Cardiac muscle cell (in vitro differentiated cells and primary cell): ENCODE measurements around the gene RFESD. TPM values are rescaled to one million over a fixed set of nuclear protein-coding genes. Genes with fewer than 3 reads are reported as not detected.
A peak's percentile ranks its signal among the peaks of the same experiment; 100 is the strongest.
"Not testable (repeated sequence)": the region's sequence is repeated elsewhere in the genome, so short reads cannot be mapped to it uniquely, and the experiment has no call there.

Experiments
- DNase-seq, 2 donors: peaks; one replicate each; pipeline versions ENCODE4 v3.0.0 to v3.0.0-alpha.2; 2010 to 2017; ENCODE audit warnings: low read depth in 1 of 2, low spot score in 1 of 2
- H3K27ac ChIP-seq: fragments of 200-600 bp; sonication (generic); 2 replicates; pipeline ENCODE4 v1.5.1; 2016
- H3K27me3 ChIP-seq: fragments of 200-600 bp; sonication (generic); 2 replicates; pipeline ENCODE4 v1.6.0; 2016; ENCODE audit warnings: control low read depth
- H3K36me3 ChIP-seq: fragments of 200-600 bp; sonication (generic); 2 replicates; pipeline ENCODE4 v1.5.1; 2016; ENCODE audit warnings: control low read depth
- H3K4me1 ChIP-seq: fragments of 200-600 bp; sonication (generic); 2 replicates; pipeline ENCODE4 v1.8.1; 2017; ENCODE audit warnings: low read depth, mild to moderate bottlenecking, mixed run types
- H3K4me3 ChIP-seq: fragments of 200-600 bp; sonication (generic); 2 replicates; pipeline ENCODE4 v1.5.1; 2016; ENCODE audit warnings: mild to moderate bottlenecking
- H3K9me3 ChIP-seq: fragments of 200-600 bp; sonication (generic); 2 replicates; pipeline ENCODE4 v1.5.1; 2017; ENCODE audit warnings: low read depth, mild to moderate bottlenecking, control low read depth
- CTCF ChIP-seq: IDR thresholded peaks from 2 replicates; pipeline ENCODE4 v1.5.1; 2012; ENCODE audit warnings: low read depth, mild to moderate bottlenecking, low read length
- polyA plus RNA-seq: library from polyadenylated mRNA; unstranded; fragments of >200 nt; fragmentation: Nextera tagmentation; extraction: Ambion mirVana; gene quantifications from 2 replicates; pipeline ENCODE4 v1.2.1, GENCODE V29; 2016
- total RNA-seq: library from RNA; depleted of rRNA; stranded (reverse); fragments of >200 nt; gene quantifications from 2 replicates; pipeline ENCODE4 v1.2.3, GENCODE V29; 2016

Gene RFESD
- total and polyA plus RNA-seq, 2 experiments from 2014 or later, result 1.3 to 3.9 TPM

GRCh38 chr5:95634081-95634480 is 12.5 kb upstream of the RFESD start:
- Histone ChIP-seq H3K27me3 (no peaks in the 10 kb centered on the region), H3K4me1 (no peaks in the 10 kb centered on the region), H3K4me3 (no peak overlapping the region), H3K9me3 (no peaks in the 10 kb centered on the region), H3K27ac (no peak overlapping the region), H3K36me3 (no peaks in the 10 kb centered on the region)
- no peak for TF ChIP-seq CTCF
- no peak for DNase-seq

DNA sequence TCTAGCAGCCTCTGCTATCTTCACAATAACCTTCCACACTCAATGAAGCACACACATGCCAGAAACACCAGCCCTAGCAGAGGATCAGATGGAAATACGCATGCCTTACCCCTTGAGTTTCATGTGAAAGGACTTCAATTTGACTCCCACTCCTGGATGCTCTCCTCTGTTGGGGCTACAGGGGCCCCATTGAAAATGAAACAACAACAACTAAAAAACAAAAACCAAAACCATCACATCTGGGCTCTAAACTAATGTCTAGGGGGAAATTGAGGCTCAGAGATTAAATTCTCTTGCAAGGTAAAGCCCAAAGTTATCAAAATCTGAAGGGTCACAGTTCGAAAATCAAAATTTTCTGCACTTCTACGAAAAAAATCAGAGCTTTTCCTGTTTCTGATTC is 7.9 kb upstream of the RFESD start:
- TF ChIP-seq CTCF, result no peak
- no peaks in the 10 kb centered on the region for H3K9me3 ChIP-seq
- H3K4me3 ChIP-seq, result no peak overlapping the region
- no peaks in the 10 kb centered on the region for H3K36me3 ChIP-seq
- H3K27me3 ChIP-seq, result no peaks in the 10 kb centered on the region
- peak in 1 of 2 donors; percentile 24 for DNase-seq
- H3K27ac ChIP-seq, result no peak overlapping the region
- H3K4me1 ChIP-seq, result no peaks in the 10 kb centered on the region

DNA sequence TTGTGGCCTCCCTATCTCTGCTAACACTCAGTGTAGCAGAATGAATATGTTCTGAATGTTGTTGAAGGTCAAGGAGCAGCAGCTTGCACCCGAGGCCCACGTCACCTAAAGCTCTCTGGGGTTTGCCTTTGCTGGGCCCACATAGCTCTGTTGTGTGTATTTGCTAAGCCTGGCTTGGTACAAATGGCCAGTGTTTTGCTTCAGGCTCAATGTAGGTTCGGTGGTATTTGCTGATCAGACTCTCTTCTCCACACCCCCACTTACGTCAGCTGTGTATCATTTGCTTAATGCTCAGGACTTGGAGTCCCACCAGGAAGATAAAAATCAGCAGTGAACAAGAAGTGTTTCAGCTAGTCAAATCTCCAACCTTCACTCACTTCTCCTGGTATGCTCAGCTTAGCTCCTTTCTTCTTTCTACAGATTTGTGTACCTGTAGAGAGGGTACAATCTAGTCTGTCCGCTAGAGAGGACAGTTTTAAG is 4.8 kb upstream of the RFESD start:
- no peaks in the 10 kb centered on the region for H3K27me3 ChIP-seq
- no peaks in the 10 kb centered on the region for H3K4me1 ChIP-seq
- H3K4me3 ChIP-seq, result no peak overlapping the region
- no peak overlapping the region for H3K27ac ChIP-seq
- no peak for TF ChIP-seq CTCF
- no peaks in the 10 kb centered on the region for H3K9me3 ChIP-seq
- no peaks in the 10 kb centered on the region for H3K36me3 ChIP-seq
- DNase-seq, result peak in 1 of 2 donors; percentile 82

DNA sequence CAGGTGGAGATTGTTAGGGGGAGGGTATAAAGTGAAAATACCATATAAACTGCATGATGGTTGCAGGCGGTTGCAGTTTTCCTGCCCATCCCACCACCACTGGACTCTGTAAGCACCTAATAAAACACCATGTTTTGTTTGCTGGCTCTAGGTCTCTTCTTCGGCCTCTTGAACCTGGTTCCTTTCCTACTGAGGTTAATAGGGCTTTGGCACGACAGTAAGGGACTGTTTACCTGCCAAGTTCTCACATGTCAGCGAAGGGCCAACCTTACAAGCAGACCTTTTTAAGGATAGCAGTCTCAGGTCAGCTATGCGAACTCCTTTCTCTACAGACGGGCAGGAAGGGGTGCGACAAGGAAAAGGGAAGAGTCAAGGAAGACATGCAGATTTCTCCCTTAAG is 3.4 kb upstream of the RFESD start:
- no peak for TF ChIP-seq CTCF
- Histone ChIP-seq H3K36me3 (no peaks in the 10 kb centered on the region), H3K27ac (no peak overlapping the region), H3K9me3 (no peaks in the 10 kb centered on the region), H3K27me3 (no peaks in the 10 kb centered on the region), H3K4me1 (peaks cover 10% of the 10 kb centered on the region), H3K4me3 (no peak overlapping the region)
- no peak for DNase-seq

GRCh38 chr5:95644351-95645042 is 2.1 kb upstream of the RFESD start:
- peak; percentile 67 to 75 for DNase-seq
- Histone ChIP-seq H3K4me3 (no peak overlapping the region), H3K9me3 (no peaks in the 10 kb centered on the region), H3K27me3 (no peaks in the 10 kb centered on the region), H3K36me3 (no peaks in the 10 kb centered on the region), H3K27ac (no peak overlapping the region), H3K4me1 (peaks cover 10% of the 10 kb centered on the region)
- peak; percentile 83 for TF ChIP-seq CTCF

- not testable (repeated sequence) for H3K4me3 ChIP-seq, H3K36me3 ChIP-seq, DNase-seq, H3K27ac ChIP-seq, H3K27me3 ChIP-seq, H3K9me3 ChIP-seq
- peaks cover 13% of the 10 kb centered on the region for H3K4me1 ChIP-seq
These were observed 380 bp upstream of the RFESD start for GRCh38 chr5:95646226-95646568.
